Tibial nerve (tissue), 4 donors: Measurements from ENCODE around the gene FANCE.

Source experiments
- EP300 ChIP-seq, 2 donors: sonication (generic); formaldehyde crosslinking; IDR thresholded peaks; one replicate each; pipeline ENCODE4 v1.6.1; 2017; ENCODE audit warnings: antibody characterized with exemption in 2 of 2, mild to moderate bottlenecking in 1 of 2
- POLR2A ChIP-seq, 2 donors: fragments of 450-650 bp; IDR thresholded peaks; one replicate each; pipeline ENCODE4 v1.6.1; 2017; ENCODE audit warnings: antibody characterized with exemption in 2 of 2, mild to moderate bottlenecking in 2 of 2, moderate library complexity in 2 of 2
- TF ChIP-seq, protein P1 (sequence below), 5 experiments: fragments of 200-600 bp in 3 of 5; fragments of 450-650 bp in 2 of 5; sonication (generic) in 3 of 5; IDR thresholded peaks; one replicate each; pipeline ENCODE4 v1.5.1; 2016 to 2019; ENCODE audit warnings: antibody characterized with exemption in 5 of 5, mild to moderate bottlenecking in 3 of 5, moderate library complexity in 2 of 5

GRCh38 chr6:35442693-35443092 lies 9.4 kb upstream of the FANCE start:
- TF ChIP-seq, protein P1, sequence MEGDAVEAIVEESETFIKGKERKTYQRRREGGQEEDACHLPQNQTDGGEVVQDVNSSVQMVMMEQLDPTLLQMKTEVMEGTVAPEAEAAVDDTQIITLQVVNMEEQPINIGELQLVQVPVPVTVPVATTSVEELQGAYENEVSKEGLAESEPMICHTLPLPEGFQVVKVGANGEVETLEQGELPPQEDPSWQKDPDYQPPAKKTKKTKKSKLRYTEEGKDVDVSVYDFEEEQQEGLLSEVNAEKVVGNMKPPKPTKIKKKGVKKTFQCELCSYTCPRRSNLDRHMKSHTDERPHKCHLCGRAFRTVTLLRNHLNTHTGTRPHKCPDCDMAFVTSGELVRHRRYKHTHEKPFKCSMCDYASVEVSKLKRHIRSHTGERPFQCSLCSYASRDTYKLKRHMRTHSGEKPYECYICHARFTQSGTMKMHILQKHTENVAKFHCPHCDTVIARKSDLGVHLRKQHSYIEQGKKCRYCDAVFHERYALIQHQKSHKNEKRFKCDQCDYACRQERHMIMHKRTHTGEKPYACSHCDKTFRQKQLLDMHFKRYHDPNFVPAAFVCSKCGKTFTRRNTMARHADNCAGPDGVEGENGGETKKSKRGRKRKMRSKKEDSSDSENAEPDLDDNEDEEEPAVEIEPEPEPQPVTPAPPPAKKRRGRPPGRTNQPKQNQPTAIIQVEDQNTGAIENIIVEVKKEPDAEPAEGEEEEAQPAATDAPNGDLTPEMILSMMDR (IDR thresholded peaks at IDR 0.05), result no peak
- TF ChIP-seq POLR2A (IDR thresholded peaks at IDR 0.05) (no peak), EP300 (IDR thresholded peaks at IDR 0.05) (no peak)
